ENCODE data around the gene ZNF841. TPM values are rescaled to one million over a fixed set of nuclear protein-coding genes. Genes with fewer than 3 reads are reported as not detected.

The ZNF841 gene
- total and polyA plus RNA-seq, 9 of the 15 experiments (the other 6 are each of a cell fraction or from before 2014, with no cell fraction given): 3.1 to 17.1 (median 11.0) TPM

DNA sequence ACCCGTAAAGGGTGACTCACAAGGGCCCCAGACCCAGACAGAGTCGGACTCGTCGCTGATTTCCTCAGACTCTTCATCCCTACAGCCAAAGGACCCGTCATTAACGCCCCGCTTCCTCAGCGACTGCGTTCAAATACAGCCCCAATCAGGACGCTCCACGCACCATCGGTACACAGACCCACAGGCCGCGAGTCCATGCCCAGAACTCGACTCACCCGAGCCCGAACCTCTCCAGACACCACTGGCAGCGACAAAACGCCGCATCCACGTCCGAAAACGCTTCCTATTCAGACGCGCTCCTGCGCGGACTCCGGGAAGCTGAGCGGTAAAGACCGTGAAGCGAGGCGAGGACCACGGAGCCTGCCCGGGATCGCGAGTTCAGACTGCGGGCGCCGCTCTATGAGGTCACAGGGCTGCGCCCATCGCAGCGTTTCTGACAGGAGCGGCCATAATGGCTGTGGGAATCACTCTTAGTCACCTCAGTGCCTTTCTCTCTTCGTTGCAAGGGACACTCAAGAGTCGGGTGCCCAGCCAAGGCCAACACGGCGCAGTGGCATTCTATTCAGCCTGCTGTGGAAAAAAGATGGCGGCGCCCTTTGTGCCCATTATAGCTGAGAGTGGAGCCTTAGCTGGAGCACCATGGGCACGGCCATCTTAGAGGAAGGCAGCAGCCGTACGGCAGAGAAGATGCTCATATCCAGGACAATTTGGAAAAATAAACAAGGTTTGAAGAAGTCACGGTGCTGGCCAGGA lies 67.4 kb downstream of the ZNF841 start, which contains the start of gene ZNF614 (continued):
- TF ChIP-seq BCLAF1 (IDR thresholded peaks at IDR 0.05; ENCODE audit: borderline replicate concordance in 1 of 2, control insufficient read depth in 1 of 2, low read depth in 2 of 2, low read length in 1 of 2): no peak
- 0 out of 2 replicates have a peak, but pooled peaks have one; percentile 39 for TF ChIP-seq BCOR (IDR thresholded peaks at IDR 0.05)
- TF ChIP-seq BRD4 (IDR thresholded peaks at IDR 0.05): 0 out of 2 replicates have a peak, but pooled peaks have one; percentile 28
- TF ChIP-seq SAP30 (IDR thresholded peaks at IDR 0.05; ENCODE audit: borderline replicate concordance, insufficient read depth, low read depth, low read length, poor library complexity, severe bottlenecking): peak; percentile 84
- no peak for TF ChIP-seq TCFL5 (CRISPR knock-in tag; conservative IDR thresholded peaks at IDR 0.05)
- TF ChIP-seq ZNF408 (CRISPR knock-in tag; IDR thresholded peaks at IDR 0.05; ENCODE audit: low read depth): no peak
- TF ChIP-seq ELF4 (CRISPR knock-in tag; IDR thresholded peaks at IDR 0.05): no peak
- peak; percentile 36 for TF ChIP-seq TAF9B (IDR thresholded peaks at IDR 0.05; ENCODE audit: partially characterized antibody)
- no peak for TF ChIP-seq ZFP91 (CRISPR knock-in tag; IDR thresholded peaks at IDR 0.05)
- no peak for TF ChIP-seq HNRNPUL1 (IDR thresholded peaks at IDR 0.05; ENCODE audit: low read length)
- TF ChIP-seq MBD2 (IDR thresholded peaks at IDR 0.05; ENCODE audit: borderline replicate concordance, low read depth): peak; percentile 79; the same call in 1 of the 2 replicates
- TF ChIP-seq FOXM1 (IDR thresholded peaks at IDR 0.05; ENCODE audit: low read depth): peak; percentile 33; the same call in 1 of the 2 replicates
- TF ChIP-seq FOXM1 (CRISPR knock-in tag; IDR thresholded peaks at IDR 0.05; ENCODE audit: low read depth): no peak
- TF ChIP-seq GTF2A2 (tag; IDR thresholded peaks at IDR 0.05): no peak
- peak; percentile 32; the same call in 1 of the 2 replicates for TF ChIP-seq SOX6 (IDR thresholded peaks at IDR 0.05)
- peak; percentile 78 for TF ChIP-seq ARHGAP35 (IDR thresholded peaks at IDR 0.05; ENCODE audit: partially characterized antibody)
- 0 out of 2 replicates have a peak, but pooled peaks have one; percentile 18 for TF ChIP-seq THRB (CRISPR knock-in tag; conservative IDR thresholded peaks at IDR 0.05)
- TF ChIP-seq PHF8 (IDR thresholded peaks at IDR 0.05; ENCODE audit: borderline replicate concordance, low read length): peak; percentile 98
- no peak for TF ChIP-seq PYGO2 (tag; IDR thresholded peaks at IDR 0.05)
- 0 out of 2 replicates have a peak, but pooled peaks have one; percentile 37 for TF ChIP-seq ZNF583 (CRISPR knock-in tag; IDR thresholded peaks at IDR 0.05)
